Duodenal mucosa (tissue), 2 donors: ENCODE data around the gene SPDYE16.
"Not testable (repeated sequence)": the region's sequence is repeated elsewhere in the genome, so short reads cannot be mapped to it uniquely, and the experiment has no call there.

Experiments
- H3K27ac ChIP-seq: one replicate; pipeline ENCODE4 v1.7.0; 2013; ENCODE audit warnings: low read depth, low read length
- H3K27me3 ChIP-seq, 2 donors: one replicate each; pipeline ENCODE4 v1.7.0; 2013; ENCODE audit warnings: low read length in 2 of 2, control low read depth in 1 of 2; ENCODE audit not compliant: insufficient read depth in 2 of 2, control insufficient read depth in 1 of 2
- H3K36me3 ChIP-seq, 2 donors: one replicate each; pipeline ENCODE4 v1.7.0; 2013; ENCODE audit warnings: low read length in 2 of 2, control low read depth in 1 of 2; ENCODE audit not compliant: insufficient read depth in 2 of 2, control insufficient read depth in 1 of 2
- H3K4me1 ChIP-seq, 2 donors: one replicate each; pipeline ENCODE4 v1.7.0; 2013; ENCODE audit warnings: low read length in 2 of 2, control low read depth in 1 of 2; ENCODE audit not compliant: insufficient read depth in 2 of 2, control insufficient read depth in 1 of 2
- H3K4me3 ChIP-seq, 2 donors: one replicate each; pipeline ENCODE4 v1.7.0; 2013; ENCODE audit warnings: low read length in 2 of 2, low read depth in 1 of 2
- H3K9ac ChIP-seq, 2 donors: one replicate each; pipeline ENCODE4 v1.7.0; 2013; ENCODE audit warnings: low read length in 2 of 2, low read depth in 1 of 2
- H3K9me3 ChIP-seq, 2 donors: one replicate each; pipeline ENCODE4 v1.7.0; 2013; ENCODE audit warnings: low read length in 2 of 2, control low read depth in 1 of 2; ENCODE audit not compliant: control insufficient read depth in 1 of 2

SPDYE16 gene

GRCh38 chr7:76543197-76543596, at the start of gene SPDYE16:
Gene SPDYE16, minus strand, starts transcription at chr7:76543297. Its CDS starts 1,838 bp downstream, at chr7:76541459.
- not testable (repeated sequence) for H3K27ac ChIP-seq, H3K9me3 ChIP-seq, H3K4me1 ChIP-seq, H3K9ac ChIP-seq, H3K27me3 ChIP-seq, H3K36me3 ChIP-seq, H3K4me3 ChIP-seq

GRCh38 chr7:76592694-76593093, 49.6 kb upstream of the SPDYE16 start:
- not testable (repeated sequence) for H3K27ac ChIP-seq, H3K4me3 ChIP-seq, H3K9me3 ChIP-seq

GRCh38 chr7:76591602-76592304, 48.7 kb upstream of the SPDYE16 start:
- not testable (repeated sequence) for H3K4me1 ChIP-seq, H3K9me3 ChIP-seq, H3K36me3 ChIP-seq, H3K9ac ChIP-seq, H3K4me3 ChIP-seq, H3K27me3 ChIP-seq, H3K27ac ChIP-seq

More at GRCh38 chr7:76592694-76593093, 49.6 kb upstream of the SPDYE16 start:
- not testable (repeated sequence) for H3K4me1 ChIP-seq, H3K27me3 ChIP-seq, H3K36me3 ChIP-seq, H3K9ac ChIP-seq

GRCh38 chr7:76591033-76591432, 47.9 kb upstream of the SPDYE16 start:
- not testable (repeated sequence) for H3K4me3 ChIP-seq, H3K4me1 ChIP-seq, H3K9me3 ChIP-seq, H3K27ac ChIP-seq, H3K9ac ChIP-seq, H3K36me3 ChIP-seq, H3K27me3 ChIP-seq

- not testable (repeated sequence) for H3K9ac ChIP-seq, H3K4me1 ChIP-seq, H3K4me3 ChIP-seq, H3K27ac ChIP-seq, H3K27me3 ChIP-seq, H3K36me3 ChIP-seq, H3K9me3 ChIP-seq
Measured at GRCh38 chr7:76588586-76588985, 45.5 kb upstream of the SPDYE16 start.

GRCh38 chr7:76586585-76587315, 43.7 kb upstream of the SPDYE16 start:
- not testable (repeated sequence) for H3K9ac ChIP-seq, H3K9me3 ChIP-seq, H3K27ac ChIP-seq, H3K36me3 ChIP-seq, H3K4me3 ChIP-seq, H3K27me3 ChIP-seq, H3K4me1 ChIP-seq

- not testable (repeated sequence) for H3K4me3 ChIP-seq, H3K27me3 ChIP-seq, H3K9me3 ChIP-seq, H3K4me1 ChIP-seq, H3K9ac ChIP-seq, H3K27ac ChIP-seq, H3K36me3 ChIP-seq
Measured at GRCh38 chr7:76583636-76584281, 40.7 kb upstream of the SPDYE16 start.

- not testable (repeated sequence) for H3K27me3 ChIP-seq, H3K27ac ChIP-seq, H3K4me3 ChIP-seq
Measured at GRCh38 chr7:76582848-76583631, 39.9 kb upstream of the SPDYE16 start.

GRCh38 chr7:76575919-76576655, 33.0 kb upstream of the SPDYE16 start:
- not testable (repeated sequence) for H3K27me3 ChIP-seq, H3K9ac ChIP-seq, H3K27ac ChIP-seq, H3K36me3 ChIP-seq, H3K4me3 ChIP-seq, H3K4me1 ChIP-seq, H3K9me3 ChIP-seq

More at GRCh38 chr7:76582848-76583631, 39.9 kb upstream of the SPDYE16 start:
- not testable (repeated sequence) for H3K4me1 ChIP-seq, H3K9me3 ChIP-seq, H3K9ac ChIP-seq, H3K36me3 ChIP-seq
